ENCODE results near the gene SBDS. TPM values are rescaled to one million over a fixed set of nuclear protein-coding genes. Genes with fewer than 3 reads are reported as not detected.
"Not testable (repeated sequence)": the region's sequence is repeated elsewhere in the genome, so short reads cannot be mapped to it uniquely, and the experiment has no call there.

SBDS gene
- total RNA-seq, 1 donor from 2014 or later: 75.4 TPM

- ATAC-seq: peak; percentile 82
Observed at GRCh38 chr7:66994691-66995049, 716 bp downstream of the SBDS start.

- not testable (repeated sequence) for ATAC-seq
Observed at GRCh38 chr7:66994051-66994450, 1.3 kb downstream of the SBDS start.

- ATAC-seq: not testable (repeated sequence)
Observed at GRCh38 chr7:66989552-66989951, 5.8 kb downstream of the SBDS start.

GRCh38 chr7:66980336-66980735 lies 15.1 kb downstream of the SBDS start:
- not testable (repeated sequence) for ATAC-seq

- ATAC-seq: not testable (repeated sequence)
Observed at GRCh38 chr7:66979013-66979412, 16.4 kb downstream of the SBDS start.

- ATAC-seq: not testable (repeated sequence)
Observed at GRCh38 chr7:66978312-66978711, 17.1 kb downstream of the SBDS start.

- ATAC-seq: no peak
Observed at GRCh38 chr7:66974986-66975590, 20.3 kb downstream of the SBDS start.

- ATAC-seq: peak; percentile 37
Observed at GRCh38 chr7:66970310-66970709, 25.1 kb downstream of the SBDS start.

- ATAC-seq: not testable (repeated sequence)
Observed at GRCh38 chr7:66969001-66969400, 26.4 kb downstream of the SBDS start.

- no peak for ATAC-seq
Observed at GRCh38 chr7:66967029-66967428, 28.4 kb downstream of the SBDS start.

GRCh38 chr7:66964411-66964810 lies 31.0 kb downstream of the SBDS start:
- ATAC-seq: no peak

GRCh38 chr7:66961096-66961495 lies 34.3 kb downstream of the SBDS start:
- ATAC-seq: peak; percentile 32

GRCh38 chr7:66960192-66960591 lies 35.2 kb downstream of the SBDS start:
- ATAC-seq: no peak

- no peak for ATAC-seq
Observed at GRCh38 chr7:66958538-66959350, 36.6 kb downstream of the SBDS start.

GRCh38 chr7:66957595-66958290 lies 37.6 kb downstream of the SBDS start:
- ATAC-seq: no peak

GRCh38 chr7:66953044-66953427 lies 42.4 kb downstream of the SBDS start:
- no peak for ATAC-seq

GRCh38 chr7:66952343-66953043 lies 42.9 kb downstream of the SBDS start:
- ATAC-seq: peak; percentile 99

GRCh38 chr7:66950763-66951162 lies 44.6 kb downstream of the SBDS start:
- no peak for ATAC-seq

GRCh38 chr7:66950311-66950710 lies 45.1 kb downstream of the SBDS start:
- ATAC-seq: no peak

- ATAC-seq: no peak
Observed at GRCh38 chr7:66948480-66949109, 46.8 kb downstream of the SBDS start.

- no peak for ATAC-seq
Observed at GRCh38 chr7:66946545-66946944, 48.8 kb downstream of the SBDS start.

GRCh38 chr7:66939325-66939724 lies 56.1 kb downstream of the SBDS start:
- no peak for ATAC-seq

GRCh38 chr7:66937940-66938339 lies 57.4 kb downstream of the SBDS start:
- ATAC-seq: no peak
